H9 (cell line): ENCODE results near the gene HERC6. TPM values are rescaled to one million over a fixed set of nuclear protein-coding genes. Genes with fewer than 3 reads are reported as not detected.

Experiments used
- DNase-seq: peaks from one replicate; pipeline ENCODE4 v3.0.0-alpha.2; 2017
- H2AFZ ChIP-seq: one replicate; pipeline ENCODE4 v1.6.1; 2013; ENCODE audit warnings: mild to moderate bottlenecking, low read length, control low read depth, moderate library complexity
- H2AK5ac ChIP-seq: 2 replicates; pipeline ENCODE4 v1.6.1; 2013; ENCODE audit warnings: low read length, control low read depth, mixed read lengths; ENCODE audit not compliant: insufficient read length
- H2BK120ac ChIP-seq: one replicate; pipeline ENCODE4 v1.6.1; 2013; ENCODE audit warnings: low read depth, mild to moderate bottlenecking, low read length, control low read depth, inconsistent platforms; ENCODE audit not compliant: poor library complexity, severe bottlenecking
- H2BK12ac ChIP-seq: 2 replicates; pipeline ENCODE4 v1.6.1; 2013; ENCODE audit warnings: low read length, control low read depth, mixed read lengths, low read depth; ENCODE audit not compliant: insufficient read length
- H2BK15ac ChIP-seq: 2 replicates; pipeline ENCODE4 v1.6.1; 2013; ENCODE audit warnings: low read depth, low read length, control low read depth
- H2BK20ac ChIP-seq: one replicate; pipeline ENCODE4 v1.6.1; 2013; ENCODE audit warnings: low read depth, mild to moderate bottlenecking, low read length, control low read depth, inconsistent platforms; ENCODE audit not compliant: poor library complexity, severe bottlenecking
- H2BK5ac ChIP-seq: 2 replicates; pipeline ENCODE4 v1.6.1; 2013; ENCODE audit warnings: low read length, control low read depth, mixed read lengths; ENCODE audit not compliant: insufficient read length
- H3K14ac ChIP-seq: 2 replicates; pipeline ENCODE4 v1.6.1; 2013; ENCODE audit warnings: low read length, control low read depth; ENCODE audit not compliant: insufficient read depth
- H3K18ac ChIP-seq: 2 replicates; pipeline ENCODE4 v1.6.1; 2013; ENCODE audit warnings: low read depth, mild to moderate bottlenecking, mixed read lengths, low read length, control low read depth; ENCODE audit not compliant: insufficient read length
- H3K23ac ChIP-seq: 2 replicates; pipeline ENCODE4 v1.6.1; 2013; ENCODE audit warnings: low read length, control low read depth, mixed read lengths, low read depth; ENCODE audit not compliant: insufficient read length
- H3K23me2 ChIP-seq: 2 replicates; pipeline ENCODE4 v1.6.1; 2013; ENCODE audit warnings: low read depth, mild to moderate bottlenecking, mixed read lengths, low read length, control low read depth; ENCODE audit not compliant: insufficient read length, poor library complexity, severe bottlenecking
- H3K27ac ChIP-seq: 2 replicates; pipeline ENCODE4 v1.5.1; 2013; ENCODE audit warnings: low read length, control low read depth, mixed read lengths, low read depth; ENCODE audit not compliant: insufficient read length
- H3K27me3 ChIP-seq: 2 replicates; pipeline ENCODE4 v1.6.1; 2013; ENCODE audit warnings: low read length, control low read depth, inconsistent platforms; ENCODE audit not compliant: insufficient read depth
- H3K4ac ChIP-seq: 2 replicates; pipeline ENCODE4 v1.6.1; 2013; ENCODE audit warnings: low read depth, mild to moderate bottlenecking, control low read depth, inconsistent platforms, low read length, moderate library complexity
- H3K4me1 ChIP-seq: 2 replicates; pipeline ENCODE4 v1.6.1; 2013; ENCODE audit warnings: low read length, control low read depth, inconsistent platforms; ENCODE audit not compliant: insufficient read depth
- H3K4me2 ChIP-seq: 2 replicates; pipeline ENCODE4 v1.6.1; 2013; ENCODE audit warnings: low read length, control low read depth, mixed read lengths; ENCODE audit not compliant: insufficient read length, insufficient read depth
- H3K56ac ChIP-seq: 2 replicates; pipeline ENCODE4 v1.6.1; 2013; ENCODE audit warnings: low read depth, mild to moderate bottlenecking, mixed read lengths, low read length, control low read depth; ENCODE audit not compliant: insufficient read length
- H3K79me1 ChIP-seq: 2 replicates; pipeline ENCODE4 v1.6.1; 2013; ENCODE audit warnings: low read depth, mild to moderate bottlenecking, moderate library complexity, low read length, control low read depth, inconsistent platforms; ENCODE audit not compliant: insufficient read depth, poor library complexity, severe bottlenecking
- H3K79me2 ChIP-seq: 2 replicates; pipeline ENCODE4 v1.6.1; 2013; ENCODE audit warnings: low read length, control low read depth, inconsistent platforms; ENCODE audit not compliant: insufficient read depth
- H3K9ac ChIP-seq: 2 replicates; pipeline ENCODE4 v1.6.1; 2013; ENCODE audit warnings: low read length, control low read depth, mixed read lengths; ENCODE audit not compliant: insufficient read length; ENCODE audit errors: extremely low read depth
- H3K9me3 ChIP-seq: one replicate; pipeline ENCODE4 v1.6.1; 2013; ENCODE audit warnings: low read depth, low read length, inconsistent platforms; ENCODE audit not compliant: control insufficient read depth
- H3T11ph ChIP-seq: one replicate; pipeline ENCODE4 v1.6.1; 2013; ENCODE audit warnings: mild to moderate bottlenecking, low read length, control low read depth, inconsistent platforms
- H4K20me1 ChIP-seq: one replicate; pipeline ENCODE4 v1.6.1; 2013; ENCODE audit not compliant: control insufficient read depth, insufficient read length, insufficient read depth
- H4K5ac ChIP-seq: 2 replicates; pipeline ENCODE4 v1.6.1; 2013; ENCODE audit warnings: low read depth, mild to moderate bottlenecking, mixed read lengths, low read length, control low read depth; ENCODE audit not compliant: insufficient read length
- H4K8ac ChIP-seq: replicated peaks from 2 replicates; pipeline ENCODE4 v1.6.1; 2013; ENCODE audit warnings: low read length, control low read depth, mixed read lengths, low read depth; ENCODE audit not compliant: insufficient read length
- H4K91ac ChIP-seq: 2 replicates; pipeline ENCODE4 v1.6.1; 2013; ENCODE audit warnings: low read depth, mild to moderate bottlenecking, moderate library complexity, mixed read lengths, low read length, control low read depth; ENCODE audit not compliant: insufficient read length
- H3K27ac Mint-ChIP-seq, 3 experiments: 2 replicates in 2 of 3; 3 replicates in 1 of 3; pipeline ENCODE4 v1.8.0; 2020 to 2021; ENCODE audit warnings: mixed read lengths in 3 of 3, mild to moderate bottlenecking in 1 of 3, moderate library complexity in 1 of 3
- H3K27me3 Mint-ChIP-seq: 2 replicates; pipeline ENCODE4 v1.8.0; 2021; ENCODE audit warnings: low read depth, mild to moderate bottlenecking, moderate library complexity, mixed read lengths
- H3K36me3 Mint-ChIP-seq, 3 experiments: 2 replicates in 2 of 3; 3 replicates in 1 of 3; pipeline ENCODE4 v1.8.0; 2020 to 2021; ENCODE audit warnings: low read depth in 3 of 3, mixed read lengths in 3 of 3; ENCODE audit not compliant: insufficient read depth in 1 of 3
- H3K4me1 Mint-ChIP-seq, 2 experiments: 2 replicates each; pipeline ENCODE4 v1.8.0; 2020; ENCODE audit warnings: mixed read lengths in 2 of 2
- H3K4me3 Mint-ChIP-seq, 2 experiments: 2 replicates in 1 of 2; 3 replicates in 1 of 2; pipeline ENCODE4 v1.8.0; 2020 to 2021; ENCODE audit warnings: mild to moderate bottlenecking in 2 of 2, mixed read lengths in 2 of 2, moderate library complexity in 1 of 2
- H3K9me3 Mint-ChIP-seq, 2 experiments: 2 replicates in 1 of 2; 3 replicates in 1 of 2; pipeline ENCODE4 v1.8.0; 2020; ENCODE audit warnings: mild to moderate bottlenecking in 2 of 2, mixed read lengths in 2 of 2, moderate library complexity in 1 of 2
- WGBS: extraction: QIAGEN DNeasy Blood & Tissue Kit; methylation state at CpG from one replicate; pipeline ENCODE4 v1.1.7; 2013; ENCODE audit warnings: missing lambda C conversion rate, low lambda C conversion rate, mixed read lengths; ENCODE audit not compliant: insufficient read length; ENCODE audit errors: extremely low coverage; 5-methylcytosine and 5-hydroxymethylcytosine counted together
- total RNA-seq: library from RNA; stranded (reverse); gene quantifications from 2 replicates; pipeline ENCODE4 v1.2.1, GENCODE V29; 2021
- TF ChIP-seq, protein P1 (sequence below): fragments of 200-600 bp; sonication (generic); conservative IDR thresholded peaks from 3 replicates; pipeline ENCODE4 v1.8.0; 2021; ENCODE audit warnings: antibody characterized with exemption, mild to moderate bottlenecking

The HERC6 gene
- total RNA-seq, 1 experiment from 2014 or later, result 8.2 TPM

DNA sequence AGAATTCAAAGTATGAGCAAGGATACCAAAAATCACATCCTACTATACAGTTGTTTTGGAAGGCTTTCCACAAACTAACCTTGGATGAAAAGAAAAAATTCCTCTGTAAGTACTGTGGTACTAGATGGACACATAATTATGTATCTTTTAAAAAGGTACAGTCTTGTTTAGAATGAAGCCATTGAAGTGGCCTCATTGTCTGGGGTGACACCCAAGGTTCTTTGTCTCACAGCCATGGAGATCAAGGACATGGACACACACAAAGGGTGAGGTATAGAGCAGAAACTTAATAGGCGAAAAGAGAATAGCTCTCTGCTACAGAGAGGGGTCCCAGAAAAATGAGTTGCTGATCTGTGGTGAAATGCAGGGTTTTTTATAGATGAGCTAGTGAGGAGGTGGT is 61.5 kb downstream of the HERC6 start:
- DNase-seq, result no peak
- Histone ChIP-seq H2BK15ac (no peak overlapping the region), H2BK5ac (no peak overlapping the region), H3K23me2 (no peaks in the 10 kb centered on the region), H4K91ac (no peak overlapping the region), H2AFZ (no peak overlapping the region), H3K9ac (no peak overlapping the region), H2BK12ac (no peak overlapping the region), H2BK20ac (no peak overlapping the region), H3K27me3 (no peaks in the 10 kb centered on the region), H4K5ac (no peak overlapping the region), H3K27ac (no peak overlapping the region), H3K18ac (no peak overlapping the region), H3K56ac (no peak overlapping the region), H3K79me1 (no peaks in the 10 kb centered on the region), H3K79me2 (no peaks in the 10 kb centered on the region), H4K8ac (no peak overlapping the region), H3K4ac (no peak overlapping the region), H3K23ac (no peak overlapping the region), H2BK120ac (no peak overlapping the region), H2AK5ac (no peak overlapping the region), H3K4me2 (no peak overlapping the region), H3T11ph (no peak overlapping the region), H3K4me1 (peaks cover 5% of the 10 kb centered on the region; the same call in 1 of the 2 replicates), H3K9me3 (no peaks in the 10 kb centered on the region), H4K20me1 (no peaks in the 10 kb centered on the region), H3K14ac (no peak overlapping the region)
- Mint-ChIP-seq H3K36me3 (peaks cover 8 to 24% (median 13%) of the 10 kb centered on the region in 3 experiments; a peak in 6 of 7 replicates), H3K4me3 (no peak overlapping the region), H3K27ac (peak overlapping the region in 2 of 3 experiments; percentile 41 to 46; a peak in 1 of 7 replicates), H3K4me1 (peaks cover 20 to 38% of the 10 kb centered on the region in 2 experiments), H3K9me3 (peaks cover 4 to 10% of the 10 kb centered on the region in 2 experiments; a peak in 3 of 5 replicates), H3K27me3 (no peaks in the 10 kb centered on the region)
- TF ChIP-seq, protein P1, sequence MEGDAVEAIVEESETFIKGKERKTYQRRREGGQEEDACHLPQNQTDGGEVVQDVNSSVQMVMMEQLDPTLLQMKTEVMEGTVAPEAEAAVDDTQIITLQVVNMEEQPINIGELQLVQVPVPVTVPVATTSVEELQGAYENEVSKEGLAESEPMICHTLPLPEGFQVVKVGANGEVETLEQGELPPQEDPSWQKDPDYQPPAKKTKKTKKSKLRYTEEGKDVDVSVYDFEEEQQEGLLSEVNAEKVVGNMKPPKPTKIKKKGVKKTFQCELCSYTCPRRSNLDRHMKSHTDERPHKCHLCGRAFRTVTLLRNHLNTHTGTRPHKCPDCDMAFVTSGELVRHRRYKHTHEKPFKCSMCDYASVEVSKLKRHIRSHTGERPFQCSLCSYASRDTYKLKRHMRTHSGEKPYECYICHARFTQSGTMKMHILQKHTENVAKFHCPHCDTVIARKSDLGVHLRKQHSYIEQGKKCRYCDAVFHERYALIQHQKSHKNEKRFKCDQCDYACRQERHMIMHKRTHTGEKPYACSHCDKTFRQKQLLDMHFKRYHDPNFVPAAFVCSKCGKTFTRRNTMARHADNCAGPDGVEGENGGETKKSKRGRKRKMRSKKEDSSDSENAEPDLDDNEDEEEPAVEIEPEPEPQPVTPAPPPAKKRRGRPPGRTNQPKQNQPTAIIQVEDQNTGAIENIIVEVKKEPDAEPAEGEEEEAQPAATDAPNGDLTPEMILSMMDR, result no peak
- no CpG with 5 or more reads among the region's 1 CpG for WGBS
